ENCODE measurements around the gene OR2T1.
A peak's percentile ranks its signal among the peaks of the same experiment; 100 is the strongest.

The OR2T1 gene

GRCh38 chr1:248402748-248403147 is at the start of gene OR2T1:
OR2T1 (plus strand) TSS chr1:248403048; CDS start chr1:248406148, 3,100 bp downstream.
- ATAC-seq: no peak
- H3K27ac Mint-ChIP-seq: no peak within 1 kb of the TSS
- H3K27me3 Mint-ChIP-seq: no peaks in the 10 kb centered on the region
- H3K36me3 Mint-ChIP-seq: no peaks in the 10 kb centered on the region
- no peaks in the 10 kb centered on the region for H3K4me1 Mint-ChIP-seq
- H3K9me3 Mint-ChIP-seq: peaks cover 4% of the 10 kb centered on the region
- H3K4me3 Mint-ChIP-seq: no peak within 1 kb of the TSS

GRCh38 chr1:248359415-248359814 is 43.4 kb upstream of the OR2T1 start:
- ATAC-seq: no peak
- H3K9me3 Mint-ChIP-seq: no peaks in the 10 kb centered on the region
- no peaks in the 10 kb centered on the region for H3K4me1 Mint-ChIP-seq
- H3K4me3 Mint-ChIP-seq: no peak overlapping the region
- H3K27me3 Mint-ChIP-seq: peaks cover 18% of the 10 kb centered on the region
- no peak overlapping the region for H3K27ac Mint-ChIP-seq
- no peaks in the 10 kb centered on the region for H3K36me3 Mint-ChIP-seq

GRCh38 chr1:248361121-248361715 is 41.6 kb upstream of the OR2T1 start, which contains the start of gene OR2T4:
OR2T4 (plus strand) TSS chr1:248361665; CDS start chr1:248361665, 0 bp downstream.
- H3K4me3 Mint-ChIP-seq: no peak within 1 kb of the TSS
- no peaks in the 10 kb centered on the region for H3K36me3 Mint-ChIP-seq
- no peak for ATAC-seq
- no peak within 1 kb of the TSS for H3K27ac Mint-ChIP-seq
- no peaks in the 10 kb centered on the region for H3K4me1 Mint-ChIP-seq
- H3K9me3 Mint-ChIP-seq: no peaks in the 10 kb centered on the region
- peaks cover 32% of the 10 kb centered on the region for H3K27me3 Mint-ChIP-seq

GRCh38 chr1:248366609-248367008 is 36.2 kb upstream of the OR2T1 start:
- H3K27me3 Mint-ChIP-seq: peaks cover 31% of the 10 kb centered on the region
- H3K27ac Mint-ChIP-seq: no peak overlapping the region
- H3K4me1 Mint-ChIP-seq: no peaks in the 10 kb centered on the region
- H3K4me3 Mint-ChIP-seq: no peak overlapping the region
- no peaks in the 10 kb centered on the region for H3K36me3 Mint-ChIP-seq
- no peak for ATAC-seq
- H3K9me3 Mint-ChIP-seq: no peaks in the 10 kb centered on the region

GRCh38 chr1:248372394-248372793 is 30.5 kb upstream of the OR2T1 start:
- H3K36me3 Mint-ChIP-seq: no peaks in the 10 kb centered on the region
- H3K4me1 Mint-ChIP-seq: peaks cover 7% of the 10 kb centered on the region
- peaks cover 17% of the 10 kb centered on the region for H3K27me3 Mint-ChIP-seq
- no peaks in the 10 kb centered on the region for H3K9me3 Mint-ChIP-seq
- H3K27ac Mint-ChIP-seq: no peak overlapping the region
- no peak for ATAC-seq
- H3K4me3 Mint-ChIP-seq: no peak overlapping the region

GRCh38 chr1:248373761-248374160 is 29.1 kb upstream of the OR2T1 start:
- no peaks in the 10 kb centered on the region for H3K9me3 Mint-ChIP-seq
- no peak overlapping the region for H3K4me3 Mint-ChIP-seq
- H3K27ac Mint-ChIP-seq: no peak overlapping the region
- H3K4me1 Mint-ChIP-seq: peaks cover 7% of the 10 kb centered on the region
- peaks cover 17% of the 10 kb centered on the region for H3K27me3 Mint-ChIP-seq
- ATAC-seq: no peak
- H3K36me3 Mint-ChIP-seq: no peaks in the 10 kb centered on the region

- Mint-ChIP-seq H3K36me3 (no peaks in the 10 kb centered on the region), H3K27me3 (peaks cover 17% of the 10 kb centered on the region), H3K9me3 (no peaks in the 10 kb centered on the region), H3K4me3 (no peak within 1 kb of the TSS), H3K27ac (no peak within 1 kb of the TSS), H3K4me1 (peaks cover 7% of the 10 kb centered on the region)
- no peak for ATAC-seq
These were observed 27.4 kb upstream of the OR2T1 start, which contains the start of gene OR2T6 for GRCh38 chr1:248375446-248375845. OR2T6 (plus strand) TSS chr1:248375746; CDS start chr1:248387609, 11,863 bp downstream.

GRCh38 chr1:248376916-248377315 is 25.9 kb upstream of the OR2T1 start:
- H3K27ac Mint-ChIP-seq: no peak overlapping the region
- H3K4me1 Mint-ChIP-seq: peaks cover 7% of the 10 kb centered on the region
- ATAC-seq: no peak
- peaks cover 12% of the 10 kb centered on the region for H3K27me3 Mint-ChIP-seq
- H3K9me3 Mint-ChIP-seq: no peaks in the 10 kb centered on the region
- H3K4me3 Mint-ChIP-seq: no peak overlapping the region
- H3K36me3 Mint-ChIP-seq: no peaks in the 10 kb centered on the region

- Mint-ChIP-seq H3K9me3 (no peaks in the 10 kb centered on the region), H3K27me3 (peaks cover under 1% of the 10 kb centered on the region), H3K4me3 (no peak overlapping the region), H3K36me3 (no peaks in the 10 kb centered on the region), H3K27ac (no peak overlapping the region), H3K4me1 (no peaks in the 10 kb centered on the region)
- no peak for ATAC-seq
These were observed 22.0 kb upstream of the OR2T1 start for GRCh38 chr1:248380854-248381253.

GRCh38 chr1:248388426-248388825 is 14.4 kb upstream of the OR2T1 start:
- Mint-ChIP-seq H3K9me3 (no peaks in the 10 kb centered on the region), H3K27me3 (peaks cover 57% of the 10 kb centered on the region), H3K27ac (no peak overlapping the region), H3K36me3 (no peaks in the 10 kb centered on the region), H3K4me3 (no peak overlapping the region), H3K4me1 (no peaks in the 10 kb centered on the region)
- no peak for ATAC-seq

- H3K9me3 Mint-ChIP-seq: peaks cover 7% of the 10 kb centered on the region
- no peak overlapping the region for H3K4me3 Mint-ChIP-seq
These were observed 9.8 kb upstream of the OR2T1 start for GRCh38 chr1:248393050-248393449.

GRCh38 chr1:248404024-248404423 is 1.2 kb downstream of the OR2T1 start:
- no peak overlapping the region for H3K4me3 Mint-ChIP-seq
- H3K36me3 Mint-ChIP-seq: no peaks in the 10 kb centered on the region
- H3K27me3 Mint-ChIP-seq: no peaks in the 10 kb centered on the region
- no peak overlapping the region for H3K27ac Mint-ChIP-seq
- peaks cover 4% of the 10 kb centered on the region for H3K9me3 Mint-ChIP-seq
- ATAC-seq: no peak
- no peaks in the 10 kb centered on the region for H3K4me1 Mint-ChIP-seq

More at GRCh38 chr1:248393050-248393449, 9.8 kb upstream of the OR2T1 start:
- no peaks in the 10 kb centered on the region for H3K4me1 Mint-ChIP-seq
- no peaks in the 10 kb centered on the region for H3K36me3 Mint-ChIP-seq
- peaks cover 88% of the 10 kb centered on the region for H3K27me3 Mint-ChIP-seq
- ATAC-seq: no peak
- no peak overlapping the region for H3K27ac Mint-ChIP-seq

GRCh38 chr1:248406721-248407692 is 4.2 kb downstream of the OR2T1 start:
- Mint-ChIP-seq H3K36me3 (peaks cover 6% of the 10 kb centered on the region), H3K4me3 (no peak overlapping the region), H3K27me3 (no peaks in the 10 kb centered on the region), H3K4me1 (no peaks in the 10 kb centered on the region), H3K27ac (peak overlapping the region; percentile 17), H3K9me3 (peaks cover 12% of the 10 kb centered on the region)
- no peak for ATAC-seq

GRCh38 chr1:248416226-248416625 is 13.4 kb downstream of the OR2T1 start:
- no peaks in the 10 kb centered on the region for H3K27me3 Mint-ChIP-seq
- H3K36me3 Mint-ChIP-seq: no peaks in the 10 kb centered on the region
- H3K27ac Mint-ChIP-seq: no peak overlapping the region
- H3K9me3 Mint-ChIP-seq: peaks cover under 1% of the 10 kb centered on the region
- peaks cover 19% of the 10 kb centered on the region for H3K4me1 Mint-ChIP-seq
- no peak overlapping the region for H3K4me3 Mint-ChIP-seq
- no peak for ATAC-seq

GRCh38 chr1:248417854-248418253 is 15.0 kb downstream of the OR2T1 start:
- H3K9me3 Mint-ChIP-seq: peaks cover 3% of the 10 kb centered on the region
- H3K27ac Mint-ChIP-seq: no peak overlapping the region
- H3K27me3 Mint-ChIP-seq: no peaks in the 10 kb centered on the region
- no peak for ATAC-seq
- H3K36me3 Mint-ChIP-seq: no peaks in the 10 kb centered on the region
- H3K4me3 Mint-ChIP-seq: no peak overlapping the region
- H3K4me1 Mint-ChIP-seq: peaks cover 19% of the 10 kb centered on the region

All from stimulated activated memory B cell treated with anti-CD40 and anti-IgM and Interleukin-4, amounts not matched to agents 10 μg/mL and 1 μg/mL and 100 μg/mL, for 72 hours (primary cell).